KOPT-K1 (cell line): ENCODE measurements around the gene TOE1.
"Not testable (repeated sequence)": the region's sequence is repeated elsewhere in the genome, so short reads cannot be mapped to it uniquely, and the experiment has no call there.

Experiments used
- H3K27ac ChIP-seq: fragments of 200-600 bp; sonication (generic); 2 replicates; pipeline ENCODE4 v1.5.1; 2016; ENCODE audit warnings: antibody characterized with exemption, mild to moderate bottlenecking, low read depth, low read length; ENCODE audit not compliant: poor library complexity, severe bottlenecking
- H3K36me3 ChIP-seq: fragments of 200-600 bp; sonication (generic); 2 replicates; pipeline ENCODE4 v1.5.1; 2017; ENCODE audit warnings: antibody characterized with exemption, mild to moderate bottlenecking, low read length, moderate library complexity; ENCODE audit not compliant: insufficient read depth
- H3K9me3 ChIP-seq: fragments of 200-600 bp; sonication (generic); 2 replicates; pipeline ENCODE4 v1.5.1; 2017; ENCODE audit warnings: antibody characterized with exemption, low read length, mild to moderate bottlenecking; ENCODE audit not compliant: insufficient read depth, poor library complexity, severe bottlenecking

TOE1 gene

DNA sequence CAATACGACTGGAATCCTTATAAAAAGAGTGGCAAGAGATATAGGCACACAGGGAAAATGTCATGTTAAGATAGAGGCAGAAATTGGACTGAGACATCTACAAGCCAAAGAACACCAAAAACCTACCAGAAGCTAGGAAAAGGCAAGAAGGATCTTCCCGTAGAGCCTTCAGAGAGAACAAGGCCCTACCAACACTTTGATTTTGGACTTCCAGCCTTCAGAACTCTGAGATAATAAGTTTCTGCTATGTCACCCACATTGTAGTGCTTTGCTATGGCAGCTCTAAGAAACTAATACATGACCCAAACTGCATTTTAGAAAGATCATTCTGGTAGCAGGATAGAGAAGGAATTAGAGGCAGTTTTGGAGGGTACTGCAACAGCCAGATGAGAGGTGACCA, 24.3 kb downstream of the TOE1 start:
- no peak overlapping the region for H3K27ac ChIP-seq
- no peaks in the 10 kb centered on the region for H3K9me3 ChIP-seq
- no peaks in the 10 kb centered on the region for H3K36me3 ChIP-seq

DNA sequence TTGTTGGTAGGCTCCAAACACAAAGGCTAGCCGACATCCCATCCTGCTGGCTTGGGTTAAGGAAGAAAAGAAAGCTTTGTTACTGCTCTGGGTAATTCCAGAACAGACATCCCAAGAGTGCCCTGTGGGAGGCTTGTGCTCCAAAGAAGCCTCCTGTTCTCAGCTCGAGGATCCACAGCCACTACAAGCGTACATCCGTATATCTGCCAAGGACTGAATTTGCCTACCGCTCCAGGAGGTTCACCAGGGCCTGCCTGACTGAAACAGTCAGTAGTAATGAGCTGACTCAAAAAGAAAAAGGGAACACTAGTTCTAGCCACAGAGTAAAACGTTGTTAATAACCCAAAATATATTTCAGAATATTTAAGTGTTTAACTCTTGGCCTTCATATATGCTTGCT, 25.1 kb downstream of the TOE1 start:
- Histone ChIP-seq H3K36me3 (no peaks in the 10 kb centered on the region), H3K9me3 (no peaks in the 10 kb centered on the region), H3K27ac (no peak overlapping the region)

DNA sequence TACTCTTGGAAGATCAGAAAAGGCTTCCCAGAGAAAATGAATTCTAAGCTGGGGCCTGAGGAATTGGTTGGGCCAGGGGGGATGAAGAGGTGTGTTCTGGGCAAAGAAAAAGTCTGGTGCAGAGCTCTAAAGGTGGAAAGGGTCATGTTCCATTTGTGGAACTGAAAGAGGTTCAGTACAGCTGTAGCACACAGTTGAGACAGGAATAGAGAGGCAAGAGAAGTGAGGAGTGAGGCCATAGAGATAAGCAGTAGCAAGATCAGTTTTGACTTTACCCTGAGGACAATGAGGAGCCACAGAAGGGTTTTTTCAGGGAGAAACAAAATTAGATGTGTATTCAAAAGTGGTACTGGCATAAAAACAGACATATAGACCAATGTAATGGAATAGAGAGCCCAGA, 30.6 kb downstream of the TOE1 start:
- no peaks in the 10 kb centered on the region for H3K36me3 ChIP-seq
- H3K9me3 ChIP-seq = no peaks in the 10 kb centered on the region
- no peak overlapping the region for H3K27ac ChIP-seq

DNA sequence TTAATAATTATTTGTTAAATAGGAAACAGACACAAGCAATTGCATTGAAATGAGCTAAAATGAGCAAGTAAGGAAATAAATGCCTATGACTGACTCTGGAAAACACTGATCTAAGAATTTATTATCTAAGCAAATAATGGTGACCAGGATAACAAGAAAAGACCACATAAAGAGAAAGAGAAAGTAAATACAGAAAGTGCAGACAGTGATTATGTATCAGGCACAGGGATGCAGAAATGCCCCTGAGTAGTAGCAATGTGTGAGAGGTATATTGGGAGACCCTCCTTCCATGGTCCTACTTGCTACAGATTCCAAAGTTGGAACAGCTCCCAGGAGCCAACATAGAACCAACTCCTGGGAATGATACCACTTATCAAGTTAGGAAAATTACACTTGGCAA, 33.6 kb downstream of the TOE1 start:
- Histone ChIP-seq H3K27ac (no peak overlapping the region), H3K9me3 (no peaks in the 10 kb centered on the region), H3K36me3 (no peaks in the 10 kb centered on the region)

DNA sequence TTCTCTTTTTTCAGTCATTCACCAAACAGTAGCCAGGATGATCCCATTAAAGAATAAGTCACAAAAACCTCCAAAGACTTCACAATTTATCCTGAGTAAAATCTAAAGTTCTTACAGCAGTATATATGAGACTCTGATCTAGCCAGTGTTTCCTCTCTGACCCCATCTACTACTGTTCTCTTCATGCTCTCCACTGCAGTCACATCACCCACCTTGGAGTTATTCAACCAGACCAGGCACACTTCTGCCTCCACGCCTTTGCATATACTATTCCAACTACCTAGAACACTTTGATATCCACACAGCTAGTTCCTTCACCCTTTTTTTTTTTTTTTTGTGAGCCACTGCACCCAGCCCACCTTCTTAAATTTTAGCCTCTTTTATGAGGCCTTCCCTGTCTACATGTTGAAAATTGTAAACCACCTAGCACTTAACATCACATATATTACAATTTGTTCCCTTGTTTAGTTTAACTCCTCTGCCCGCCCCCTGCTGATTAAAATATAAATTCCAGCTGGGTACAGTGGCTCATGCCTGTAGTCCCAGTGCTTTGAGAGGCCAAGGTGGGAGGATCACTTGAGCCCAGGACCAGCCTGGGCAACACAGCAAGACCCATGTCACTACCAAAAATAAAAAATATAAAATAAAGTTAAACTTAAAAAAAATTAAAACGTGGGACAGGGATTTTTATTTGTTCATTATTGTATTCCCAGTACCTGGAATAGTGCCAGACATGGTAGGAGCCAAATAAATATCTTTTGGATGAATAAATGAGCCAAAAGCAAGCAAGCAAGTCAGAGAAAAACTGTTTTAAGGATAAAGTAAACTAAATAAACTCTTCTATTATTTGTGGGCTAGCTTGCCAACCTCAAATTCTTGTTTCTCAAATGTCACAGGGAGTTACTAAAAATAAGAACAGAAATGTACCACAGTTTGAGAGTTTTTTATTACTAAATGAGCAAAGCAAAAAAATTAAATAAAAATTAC, 35.4 kb downstream of the TOE1 start:
- H3K36me3 ChIP-seq = no peaks in the 10 kb centered on the region
- no peaks in the 10 kb centered on the region for H3K9me3 ChIP-seq
- H3K27ac ChIP-seq = no peak overlapping the region

DNA sequence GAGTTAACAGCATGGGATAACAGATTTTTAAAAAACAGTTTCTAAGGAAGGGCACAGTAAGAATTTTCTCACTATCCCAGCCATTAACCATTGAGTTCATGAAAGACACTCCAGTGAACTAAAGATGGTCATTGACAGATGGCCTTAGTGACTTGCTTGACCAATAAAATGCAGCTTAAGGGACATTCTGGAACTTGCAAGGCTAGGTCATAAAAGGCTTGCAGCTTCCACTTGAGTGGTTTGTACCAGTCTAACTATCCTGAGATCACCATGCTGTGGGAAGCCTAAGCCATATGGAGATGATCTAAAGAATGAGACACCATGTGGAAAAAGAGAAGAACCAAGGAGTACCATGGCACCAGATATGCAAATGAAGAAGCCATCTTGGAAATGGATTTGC, 38.2 kb downstream of the TOE1 start:
- H3K36me3 ChIP-seq = no peaks in the 10 kb centered on the region
- no peaks in the 10 kb centered on the region for H3K9me3 ChIP-seq
- no peak overlapping the region for H3K27ac ChIP-seq

DNA sequence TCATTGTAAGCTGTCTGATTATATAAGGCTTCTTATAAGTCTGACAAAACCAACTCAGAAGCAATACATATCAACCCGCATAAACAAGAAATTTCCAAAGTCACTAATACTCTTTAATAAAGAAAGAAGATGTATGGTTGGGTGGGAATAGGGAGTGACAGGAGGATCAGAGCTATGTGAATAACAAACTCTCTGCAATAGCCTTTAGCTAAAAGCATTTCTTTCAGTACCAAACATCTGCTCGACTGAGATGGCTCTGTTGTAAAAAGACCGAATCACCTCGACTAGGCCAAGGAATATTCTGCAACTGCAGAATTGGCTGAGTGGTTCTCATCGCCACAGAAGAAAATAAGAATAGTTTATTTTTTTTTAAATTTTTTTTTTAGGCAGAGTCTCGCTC, 39.6 kb downstream of the TOE1 start:
- Histone ChIP-seq H3K27ac (no peak overlapping the region), H3K36me3 (no peaks in the 10 kb centered on the region), H3K9me3 (no peaks in the 10 kb centered on the region)

DNA sequence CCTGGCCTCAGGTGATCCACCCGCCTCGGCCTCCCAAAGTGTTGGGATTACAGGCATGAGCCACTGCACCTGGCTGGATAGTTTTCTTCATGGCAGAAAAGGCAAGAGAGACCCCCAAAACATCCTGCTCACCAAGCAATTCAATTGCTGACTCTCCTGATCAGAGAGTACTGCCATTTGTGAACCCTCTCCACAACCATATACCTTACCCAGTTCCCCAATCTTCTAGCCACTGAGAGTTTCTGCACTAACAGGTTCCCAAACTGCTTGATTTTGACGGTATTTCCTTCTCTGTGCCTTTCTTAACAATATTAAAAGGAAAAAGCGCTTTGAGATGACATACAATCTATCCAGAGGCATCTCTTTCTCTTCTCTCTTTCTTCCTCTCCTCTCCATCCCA, 40.2 kb downstream of the TOE1 start:
- H3K36me3 ChIP-seq = no peaks in the 10 kb centered on the region
- H3K27ac ChIP-seq = no peak overlapping the region
- no peaks in the 10 kb centered on the region for H3K9me3 ChIP-seq

DNA sequence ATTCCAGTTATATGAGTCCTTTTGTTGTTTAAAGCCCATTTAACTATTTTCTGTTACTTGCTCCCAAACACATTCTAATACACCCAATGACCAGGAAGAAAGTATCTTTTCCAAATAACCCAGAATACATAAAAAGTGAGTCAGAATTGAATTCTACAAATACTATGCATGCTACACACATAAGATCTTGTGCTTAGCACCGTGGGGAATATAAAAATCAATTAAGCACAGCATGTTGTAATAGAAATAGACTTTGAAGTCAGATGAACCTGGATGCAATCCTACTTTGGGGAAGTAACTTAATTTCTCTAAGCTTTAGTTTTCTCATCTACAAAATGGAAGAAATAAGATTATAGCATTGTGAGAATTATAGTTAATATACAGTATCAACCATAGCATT, 40.8 kb downstream of the TOE1 start:
- Histone ChIP-seq H3K36me3 (no peaks in the 10 kb centered on the region), H3K9me3 (no peaks in the 10 kb centered on the region), H3K27ac (no peak overlapping the region)

DNA sequence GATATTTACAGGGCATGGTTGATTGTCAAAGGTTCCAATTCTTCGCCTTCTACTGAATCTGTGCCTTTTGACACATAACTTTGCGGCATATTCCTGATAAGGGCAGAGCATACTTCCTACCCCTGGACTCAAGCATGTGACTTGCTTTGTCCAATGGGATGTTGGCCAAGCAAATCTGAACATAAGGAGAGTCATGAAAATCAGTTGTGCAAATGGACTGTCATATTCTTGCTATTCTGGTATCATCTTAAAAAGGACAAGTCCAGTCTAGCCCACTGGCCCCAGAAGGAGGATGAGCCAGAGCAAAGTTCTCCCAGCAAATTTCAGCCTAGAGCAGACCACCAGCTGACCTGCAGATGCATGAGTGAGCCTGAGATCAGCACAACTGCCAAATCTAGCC, 41.3 kb downstream of the TOE1 start:
- Histone ChIP-seq H3K27ac (peak overlapping the region; percentile 39), H3K36me3 (no peaks in the 10 kb centered on the region), H3K9me3 (no peaks in the 10 kb centered on the region)

DNA sequence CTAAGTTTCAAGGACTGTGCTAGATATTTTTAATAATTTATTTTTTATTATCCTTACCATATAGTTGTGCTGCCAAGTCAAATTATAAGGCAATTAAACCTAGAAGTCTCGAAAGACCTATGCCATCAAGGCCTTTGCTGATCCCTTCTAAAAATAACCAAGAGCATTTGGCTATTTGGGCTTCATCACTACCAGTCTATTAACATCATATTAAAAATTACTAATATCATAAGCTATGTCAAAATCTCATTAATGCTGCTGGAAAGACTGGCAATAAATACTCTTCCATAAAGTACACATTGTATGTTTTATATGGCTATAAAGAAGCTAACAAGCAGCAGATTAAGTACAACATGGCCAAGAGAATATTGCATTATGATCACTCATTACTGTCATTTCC, 43.2 kb downstream of the TOE1 start:
- H3K9me3 ChIP-seq = no peaks in the 10 kb centered on the region
- H3K27ac ChIP-seq = no peak overlapping the region
- H3K36me3 ChIP-seq = no peaks in the 10 kb centered on the region

DNA sequence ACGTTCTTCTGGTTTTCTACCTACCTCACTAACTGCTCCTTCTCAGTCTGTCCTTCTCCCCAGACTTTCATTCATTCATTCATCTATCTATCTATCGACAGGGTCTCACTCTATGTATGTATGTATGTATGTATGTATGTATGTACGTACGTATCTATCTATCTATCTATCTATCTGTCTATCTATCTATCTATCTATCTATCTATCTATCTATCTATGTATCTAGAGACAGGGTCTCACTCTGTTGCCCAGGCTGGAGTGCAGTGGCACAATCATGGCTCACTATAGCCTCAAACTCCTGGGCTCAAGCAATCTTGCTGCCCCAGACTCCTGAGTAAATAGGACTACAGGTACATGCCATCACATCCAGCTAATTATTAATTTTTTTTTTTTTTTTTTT, 44.2 kb downstream of the TOE1 start:
- not testable (repeated sequence) for H3K9me3 ChIP-seq, H3K36me3 ChIP-seq, H3K27ac ChIP-seq

DNA sequence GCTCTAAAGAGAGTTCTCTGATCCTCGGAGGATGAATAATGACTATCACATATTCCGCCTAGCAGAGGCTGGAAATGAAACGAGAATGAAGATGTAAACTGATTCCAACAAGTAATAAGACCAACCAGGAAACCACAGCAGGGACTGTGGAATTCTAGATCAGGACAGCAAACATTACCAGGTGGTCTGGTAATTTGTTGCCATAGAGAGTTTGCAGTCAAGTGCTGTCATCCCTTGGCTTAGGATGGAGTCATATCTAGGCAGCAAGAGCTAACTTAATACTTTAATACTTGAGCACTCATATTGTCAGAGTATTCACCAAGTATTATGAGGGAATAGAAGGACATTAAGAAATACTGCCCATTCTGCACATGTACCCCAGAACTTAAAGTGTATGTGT, 45.3 kb downstream of the TOE1 start:
- no peak overlapping the region for H3K27ac ChIP-seq
- no peaks in the 10 kb centered on the region for H3K9me3 ChIP-seq
- H3K36me3 ChIP-seq = no peaks in the 10 kb centered on the region

DNA sequence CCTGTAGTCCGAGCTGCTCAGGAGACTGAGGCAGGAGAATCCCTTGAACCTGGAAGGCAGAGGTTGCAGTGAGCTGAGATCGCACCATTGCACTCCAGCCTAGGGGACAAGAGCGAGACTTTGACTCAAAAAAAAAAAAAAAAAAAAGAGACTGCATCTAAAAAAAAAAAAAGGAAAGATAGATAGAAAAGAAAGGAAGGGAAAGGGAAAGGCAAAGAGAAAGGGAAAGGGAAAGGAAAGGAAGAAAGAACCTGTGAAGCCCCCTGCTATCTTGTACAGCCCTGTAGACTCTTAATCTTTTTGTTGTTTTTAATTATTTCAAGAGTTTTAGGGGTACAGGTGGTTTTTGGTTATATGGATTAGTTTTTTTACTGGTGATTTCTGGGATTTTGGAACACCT, 46.2 kb downstream of the TOE1 start:
- Histone ChIP-seq H3K27ac (no peak overlapping the region), H3K9me3 (no peaks in the 10 kb centered on the region), H3K36me3 (no peaks in the 10 kb centered on the region)
